Retinal pigment epithelial cell (primary cell): ENCODE results near the gene SIMC1.
"Not testable (repeated sequence)": the region's sequence is repeated elsewhere in the genome, so short reads cannot be mapped to it uniquely, and the experiment has no call there.

Experiments used
- DNase-seq: peaks from one replicate; pipeline ENCODE4 v3.0.0-alpha.2; 2010; ENCODE audit warnings: low read depth
- H3K4me3 ChIP-seq: 2 replicates; pipeline ENCODE4 v1.5.1; 2011; ENCODE audit warnings: mild to moderate bottlenecking, low read length, control low read depth, moderate library complexity
- TF ChIP-seq, protein P1 (sequence below): conservative IDR thresholded peaks from 2 replicates; pipeline ENCODE4 v1.5.1; 2011; ENCODE audit warnings: low read depth, low read length, control low read depth, inconsistent platforms

Gene SIMC1

DNA sequence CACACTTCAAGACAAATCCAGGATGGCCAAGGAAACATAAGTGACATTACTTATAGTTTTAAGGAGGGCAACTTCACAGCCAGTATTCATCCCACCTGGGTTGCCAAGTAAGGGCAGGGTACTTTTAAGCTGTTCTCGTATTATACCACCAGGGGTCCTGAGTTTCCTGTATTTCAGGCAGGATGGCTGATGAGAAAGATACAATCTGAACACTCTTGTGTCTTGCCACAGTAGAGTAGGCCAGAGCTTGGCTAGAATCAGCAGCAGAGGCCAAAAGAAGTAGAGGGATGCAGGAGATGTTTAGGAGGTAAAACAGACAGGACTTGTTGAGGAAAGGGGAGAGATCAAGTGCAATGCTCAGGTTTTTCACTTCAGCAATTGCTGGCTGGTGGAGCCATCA, 3.1 kb upstream of the SIMC1 start:
- TF ChIP-seq, protein P1, sequence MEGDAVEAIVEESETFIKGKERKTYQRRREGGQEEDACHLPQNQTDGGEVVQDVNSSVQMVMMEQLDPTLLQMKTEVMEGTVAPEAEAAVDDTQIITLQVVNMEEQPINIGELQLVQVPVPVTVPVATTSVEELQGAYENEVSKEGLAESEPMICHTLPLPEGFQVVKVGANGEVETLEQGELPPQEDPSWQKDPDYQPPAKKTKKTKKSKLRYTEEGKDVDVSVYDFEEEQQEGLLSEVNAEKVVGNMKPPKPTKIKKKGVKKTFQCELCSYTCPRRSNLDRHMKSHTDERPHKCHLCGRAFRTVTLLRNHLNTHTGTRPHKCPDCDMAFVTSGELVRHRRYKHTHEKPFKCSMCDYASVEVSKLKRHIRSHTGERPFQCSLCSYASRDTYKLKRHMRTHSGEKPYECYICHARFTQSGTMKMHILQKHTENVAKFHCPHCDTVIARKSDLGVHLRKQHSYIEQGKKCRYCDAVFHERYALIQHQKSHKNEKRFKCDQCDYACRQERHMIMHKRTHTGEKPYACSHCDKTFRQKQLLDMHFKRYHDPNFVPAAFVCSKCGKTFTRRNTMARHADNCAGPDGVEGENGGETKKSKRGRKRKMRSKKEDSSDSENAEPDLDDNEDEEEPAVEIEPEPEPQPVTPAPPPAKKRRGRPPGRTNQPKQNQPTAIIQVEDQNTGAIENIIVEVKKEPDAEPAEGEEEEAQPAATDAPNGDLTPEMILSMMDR, result peak; percentile 43
- peak; percentile 7 for DNase-seq

GRCh38 chr5:176238645-176239283, 540 bp downstream of the SIMC1 start:
- not testable (repeated sequence) for H3K4me3 ChIP-seq

More for the DNA sequence above, 3.1 kb upstream of the SIMC1 start:
- not testable (repeated sequence) for H3K4me3 ChIP-seq

GRCh38 chr5:176239304-176239703, 1.1 kb downstream of the SIMC1 start:
- not testable (repeated sequence) for H3K4me3 ChIP-seq, DNase-seq

More at GRCh38 chr5:176238645-176239283, 540 bp downstream of the SIMC1 start:
- not testable (repeated sequence) for DNase-seq

DNA sequence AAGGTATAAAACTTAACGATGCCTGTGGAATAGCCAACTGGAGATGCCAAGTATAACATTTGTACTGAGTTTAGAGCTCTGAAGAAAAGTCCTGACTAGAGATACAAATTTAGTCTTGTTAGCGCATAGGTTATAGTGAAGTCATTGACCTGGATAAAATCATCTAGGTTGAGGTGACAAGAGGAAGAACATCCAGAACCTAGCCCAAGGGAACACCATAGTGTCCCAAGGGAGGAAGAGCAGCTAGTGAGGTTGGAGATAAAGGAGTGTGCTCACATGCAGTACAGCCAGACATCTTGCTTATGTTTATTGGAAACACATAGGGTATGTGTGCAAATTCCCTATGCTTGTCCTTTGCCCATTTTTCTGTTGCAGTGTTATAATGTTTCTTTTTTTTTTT, 6.1 kb downstream of the SIMC1 start:
- H3K4me3 ChIP-seq, DNase-seq: not testable (repeated sequence)

- H3K4me3 ChIP-seq, DNase-seq: not testable (repeated sequence)
These were observed 6.8 kb downstream of the SIMC1 start for GRCh38 chr5:176245074-176245473.

DNA sequence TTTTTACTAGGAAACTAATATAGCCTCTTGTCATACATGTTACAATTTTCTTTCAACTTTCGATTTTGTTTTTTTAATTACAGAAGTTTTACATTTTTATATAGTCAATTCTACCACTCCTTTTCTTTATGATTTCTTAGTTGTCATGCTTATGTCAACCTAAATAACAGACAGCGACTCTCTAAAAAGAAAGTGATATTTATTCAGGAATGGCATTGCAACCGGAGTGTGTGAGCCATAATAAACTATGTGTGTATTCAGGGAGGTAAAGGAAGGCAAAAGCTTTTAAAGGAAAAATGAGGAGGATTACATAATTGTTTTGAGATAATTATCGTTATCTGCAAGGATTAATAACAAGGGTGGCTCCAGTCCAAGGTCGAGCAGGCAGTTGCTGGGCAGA, 7.3 kb downstream of the SIMC1 start:
- H3K4me3 ChIP-seq, DNase-seq: not testable (repeated sequence)

DNA sequence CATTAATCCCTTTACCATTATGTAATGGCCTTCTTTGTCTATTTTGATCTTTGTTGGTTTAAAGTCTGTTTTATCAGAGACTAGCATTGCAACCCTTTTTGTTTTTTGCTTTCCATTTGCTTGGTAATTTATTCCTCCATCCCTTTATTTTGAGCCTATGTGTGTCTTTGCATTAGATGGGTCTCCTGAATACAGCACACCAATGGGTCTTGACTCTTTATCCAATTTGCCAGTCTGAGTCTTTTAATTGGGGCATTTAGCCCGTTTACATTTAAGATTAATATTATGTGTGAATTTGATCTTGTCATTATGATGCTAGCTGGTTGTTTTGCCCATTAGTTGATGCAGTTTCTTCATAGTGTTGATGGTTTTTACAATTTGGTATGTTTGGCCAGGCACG, 12.5 kb downstream of the SIMC1 start:
- not testable (repeated sequence) for H3K4me3 ChIP-seq, DNase-seq

DNA sequence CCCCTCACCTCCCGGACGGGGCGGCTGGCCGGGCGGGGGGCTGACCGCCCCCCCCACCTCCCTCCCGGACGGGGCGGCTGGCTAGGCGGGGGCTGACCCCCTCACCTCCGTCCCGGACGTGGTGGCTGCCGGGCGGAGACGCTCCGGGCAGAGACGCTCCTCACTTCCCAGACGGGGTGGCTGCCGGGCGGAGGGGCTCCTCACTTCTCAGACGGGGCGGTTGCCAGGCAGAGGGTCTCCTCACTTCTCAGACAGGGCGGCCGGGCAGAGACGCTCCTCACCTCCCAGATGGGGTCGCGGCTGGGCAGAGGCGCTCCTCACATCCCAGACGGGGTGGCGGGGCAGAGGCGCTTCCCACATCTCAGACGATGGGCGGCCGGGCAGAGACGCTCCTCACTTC, 13.9 kb downstream of the SIMC1 start:
- H3K4me3 ChIP-seq, DNase-seq: not testable (repeated sequence)

DNA sequence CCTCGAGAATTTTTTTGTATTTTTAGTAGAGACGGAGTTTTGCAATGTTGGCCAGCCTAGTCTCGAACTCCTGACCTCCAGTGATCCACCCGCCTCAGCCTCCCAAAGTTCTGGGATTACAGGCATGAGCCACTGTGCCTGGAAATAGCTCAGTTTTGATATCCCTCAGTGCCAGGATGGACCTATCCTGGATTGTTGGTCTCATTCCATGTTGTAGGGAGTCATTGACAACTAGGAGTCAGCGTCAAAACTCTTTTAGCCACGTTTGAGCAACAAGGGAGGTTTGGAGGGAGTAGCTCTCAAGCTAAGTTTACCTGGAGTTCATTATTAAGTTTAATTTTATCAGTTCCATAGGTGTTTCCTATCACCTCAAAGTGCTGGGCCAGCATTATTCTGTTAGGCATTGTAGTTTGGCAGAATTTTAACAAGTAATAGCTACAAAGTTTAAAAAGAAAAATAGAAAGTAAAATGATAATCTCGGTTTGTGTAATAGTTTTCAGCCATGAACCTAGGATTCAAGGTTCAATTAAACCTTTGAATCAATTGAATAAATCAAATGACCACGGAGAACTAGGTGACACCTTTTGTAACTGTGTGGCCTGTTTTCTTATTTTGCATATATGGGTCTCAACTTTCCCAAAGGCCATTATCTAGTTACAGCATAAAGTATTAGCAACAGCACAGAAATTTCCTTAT, 15.3 kb downstream of the SIMC1 start:
- H3K4me3 ChIP-seq, DNase-seq: not testable (repeated sequence)

DNA sequence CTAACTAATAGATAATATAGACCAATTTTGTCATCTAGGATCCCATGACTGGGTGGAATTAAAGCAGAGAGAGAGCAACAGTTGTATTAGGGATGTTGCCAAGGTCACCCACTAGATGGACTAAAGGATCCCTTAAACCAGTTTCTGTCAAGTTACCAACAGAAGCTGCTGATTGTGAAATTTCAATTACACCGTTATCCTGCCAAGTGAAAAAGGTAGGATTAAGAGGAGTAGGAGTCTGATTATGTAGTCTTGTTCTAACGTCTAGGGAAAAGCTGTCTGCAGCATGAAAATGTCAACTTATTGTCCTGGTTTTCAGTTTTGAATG, 15.8 kb downstream of the SIMC1 start:
- DNase-seq, H3K4me3 ChIP-seq: not testable (repeated sequence)

DNA sequence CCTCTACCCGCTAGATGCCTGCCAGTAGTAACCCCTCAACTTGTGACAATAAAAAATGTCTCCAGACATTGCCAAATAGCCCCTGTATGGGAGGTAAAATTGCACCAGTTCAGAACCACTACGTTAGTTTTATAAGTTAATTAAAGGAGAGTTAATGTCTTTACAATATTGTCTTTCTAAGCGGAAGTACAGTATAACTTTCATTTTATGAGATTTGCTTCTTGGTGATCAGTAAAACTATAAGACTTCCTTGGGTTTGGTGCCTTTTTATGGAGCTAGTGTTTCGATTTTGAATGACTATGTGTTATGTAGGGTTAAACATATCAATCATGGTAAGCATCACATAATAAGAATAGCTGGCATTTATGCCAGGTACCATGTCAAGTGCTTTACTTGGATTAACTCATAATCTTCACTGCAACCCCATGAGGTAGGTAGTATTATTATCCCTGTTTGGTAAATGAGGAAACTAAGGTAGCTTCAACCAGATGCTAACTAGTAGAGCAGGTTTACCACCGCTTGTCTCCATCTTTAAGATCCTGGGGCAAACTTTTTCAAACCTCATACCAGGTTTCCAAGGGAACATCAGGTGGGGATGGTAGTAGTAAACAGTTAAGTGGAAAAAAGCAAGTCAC, 19.8 kb downstream of the SIMC1 start:
- H3K4me3 ChIP-seq, DNase-seq: not testable (repeated sequence)

- DNase-seq, H3K4me3 ChIP-seq: not testable (repeated sequence)
These were observed 22.5 kb downstream of the SIMC1 start for GRCh38 chr5:176260682-176261081.

- H3K4me3 ChIP-seq, DNase-seq: not testable (repeated sequence)
These were observed 28.2 kb downstream of the SIMC1 start for GRCh38 chr5:176266448-176266847.

DNA sequence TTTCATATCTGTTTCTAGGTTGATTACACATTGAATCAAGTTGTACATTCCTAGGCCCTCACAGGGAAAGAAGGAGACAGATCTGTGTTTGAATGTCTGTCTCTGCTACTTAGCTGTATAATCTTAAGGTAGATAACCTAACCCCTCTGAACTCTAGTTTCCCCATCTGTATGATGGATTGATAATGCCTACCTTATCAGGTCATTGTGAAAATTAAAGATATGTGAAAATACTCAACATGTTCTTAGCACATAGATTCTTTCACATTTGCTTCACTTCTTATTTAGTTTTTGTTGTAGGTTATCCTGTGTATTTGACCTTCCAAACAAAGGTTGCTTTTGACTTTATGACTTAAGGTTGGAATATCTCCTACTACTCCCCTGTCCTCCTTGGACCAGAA, 50.8 kb downstream of the SIMC1 start:
- H3K4me3 ChIP-seq, DNase-seq: not testable (repeated sequence)

DNA sequence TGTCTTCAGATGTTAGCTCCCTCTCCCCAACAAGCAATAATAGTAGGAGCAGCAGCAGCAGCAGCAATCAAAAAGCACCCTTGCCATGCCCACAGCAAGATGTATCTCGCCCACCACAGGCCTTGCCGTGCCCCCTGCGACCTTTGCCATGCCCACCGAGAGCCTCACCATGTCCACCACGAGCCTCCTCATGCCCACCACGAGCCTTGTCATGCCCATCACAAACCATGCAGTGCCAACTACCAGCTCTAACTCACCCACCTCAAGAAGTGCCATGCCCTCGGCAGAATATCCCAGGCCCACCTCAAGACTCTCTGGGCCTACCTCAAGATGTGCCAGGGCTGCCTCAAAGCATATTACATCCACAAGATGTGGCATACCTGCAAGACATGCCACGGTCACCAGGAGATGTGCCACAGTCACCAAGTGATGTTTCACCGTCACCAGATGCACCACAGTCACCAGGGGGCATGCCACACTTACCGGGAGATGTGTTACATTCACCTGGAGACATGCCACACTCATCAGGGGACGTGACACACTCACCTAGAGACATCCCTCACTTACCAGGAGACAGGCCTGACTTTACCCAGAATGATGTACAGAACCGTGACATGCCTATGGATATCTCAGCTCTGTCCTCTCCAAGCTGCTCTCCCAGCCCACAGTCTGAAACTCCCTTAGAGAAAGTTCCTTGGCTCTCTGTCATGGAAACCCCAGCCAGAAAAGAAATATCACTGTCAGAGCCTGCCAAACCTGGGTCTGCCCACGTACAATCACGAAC, 52.0 kb downstream of the SIMC1 start:
- H3K4me3 ChIP-seq, DNase-seq: not testable (repeated sequence)

DNA sequence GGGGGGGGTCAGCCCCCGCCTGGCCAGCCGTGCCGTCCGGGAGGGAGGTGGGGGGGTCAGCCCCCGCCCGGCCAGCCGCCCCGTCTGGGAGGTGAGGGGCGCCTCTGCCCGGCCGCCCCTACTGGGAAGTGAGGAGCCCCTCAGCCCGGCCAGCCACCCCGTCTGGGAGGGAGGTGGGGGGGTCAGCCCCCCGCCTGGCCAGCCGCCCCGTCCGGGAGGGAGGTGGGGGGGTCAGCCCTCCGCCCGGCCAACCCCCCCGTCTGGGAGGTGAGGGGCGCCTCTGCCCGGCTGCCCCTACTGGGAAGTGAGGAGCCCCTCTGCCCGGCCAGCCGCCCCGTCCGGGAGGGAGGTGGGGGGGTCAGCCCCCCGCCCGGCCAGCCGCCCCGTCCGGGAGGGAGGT, 67.1 kb downstream of the SIMC1 start:
- not testable (repeated sequence) for H3K4me3 ChIP-seq, DNase-seq
